A549 (cell line): ENCODE data around the gene SMG6. TPM values are rescaled to one million over a fixed set of nuclear protein-coding genes. Genes with fewer than 3 reads are reported as not detected.

ENCODE experiments used
- ATAC-seq, 2 experiments: fragments of 200-7000 bp in 1 of 2; fragments of >200 bp in 1 of 2; cut with Nextera tagmentation in 1 of 2; cut with Tn5 transposase in 1 of 2; 3 replicates each; pipeline versions ENCODE4 v1.8.0 to v1.9.1; 2018 to 2020; ENCODE audit warnings: mild to moderate bottlenecking in 1 of 2, moderate library complexity in 1 of 2
- CTCF ChIA-PET: fragments of 300-600 bp; sonication (Branson Sonifier 250); formaldehyde crosslinking; extraction: SDS; loops from one replicate; lab custom pipeline; 2021; ENCODE audit warnings: antibody characterized with exemption, inconsistent platforms; lab: Yijun Ruan, JAX
- POLR2A ChIA-PET: fragments of 350-600 bp; formaldehyde crosslinking; extraction: SDS; loops from one replicate; lab custom pipeline; 2021; ENCODE audit warnings: antibody characterized with exemption, inconsistent platforms; lab: Yijun Ruan, JAX
- DNase-seq, 2 experiments: peaks; one replicate each; pipeline versions ENCODE4 v3.0.0 to v3.0.0-alpha.2; 2011 to 2016; ENCODE audit warnings: low read depth in 1 of 2, low spot score in 1 of 2
- FAIRE-seq: peaks from 2 replicates; lab custom pipeline; 2011; peaks lifted over from hg19 to GRCh38; lab: Jason Lieb, UNC
- H3K27ac ChIP-seq, 2 experiments: fragments of >200 bp; sonication (Bioruptor Twin); formaldehyde crosslinking; 3 replicates each; pipeline ENCODE4 v1.5.1; 2016 to 2017
- H3K4me1 ChIP-seq: fragments of >200 bp; sonication (Bioruptor Twin); formaldehyde crosslinking; 3 replicates; pipeline ENCODE4 v1.6.1; 2016
- H3K4me2 ChIP-seq: fragments of >200 bp; sonication (Bioruptor Twin); formaldehyde crosslinking; 3 replicates; pipeline ENCODE4 v1.6.1; 2016
- H3K4me3 ChIP-seq: fragments of >200 bp; sonication (Bioruptor Twin); formaldehyde crosslinking; 3 replicates; pipeline ENCODE4 v1.5.1; 2016
- H3K9me3 ChIP-seq: fragments of >200 bp; sonication (Bioruptor Twin); formaldehyde crosslinking; 3 replicates; pipeline ENCODE4 v1.6.1; 2016
- BCL3 ChIP-seq: fragments of >200 bp; sonication (Bioruptor Twin); formaldehyde crosslinking; IDR thresholded peaks from 3 replicates; pipeline ENCODE4 v1.6.1; 2016
- CBX8 ChIP-seq: fragments of 200-600 bp; sonication (generic); IDR thresholded peaks from 2 replicates; pipeline ENCODE4 v1.6.1; 2016
- CEBPB ChIP-seq, 2 experiments: fragments of >200 bp in 1 of 2; sonication (Bioruptor Twin) in 1 of 2; formaldehyde crosslinking in 1 of 2; IDR thresholded peaks; 2 replicates each; pipeline ENCODE4 v1.6.1; 2012 to 2016
- E2F6 ChIP-seq: IDR thresholded peaks from 2 replicates; pipeline ENCODE4 v1.6.1; 2012; ENCODE audit warnings: low read depth, borderline replicate concordance
- ELK1 ChIP-seq: fragments of 150-350 bp; IDR thresholded peaks from 2 replicates; pipeline ENCODE4 v1.6.1; 2014; ENCODE audit warnings: low read depth, mild to moderate bottlenecking, low read length
- FOSB ChIP-seq: fragments of 250-450 bp; sonication (Bioruptor Pico); IDR thresholded peaks from 2 replicates; pipeline ENCODE4 v1.5.0; 2020; ENCODE audit warnings: mild to moderate bottlenecking, moderate library complexity
- GATA3 ChIP-seq: IDR thresholded peaks from 2 replicates; pipeline ENCODE4 v1.6.1; 2012; ENCODE audit warnings: borderline replicate concordance
- HES2 ChIP-seq: fragments of >200 bp; sonication (Bioruptor Twin); formaldehyde crosslinking; IDR thresholded peaks from 2 replicates; pipeline ENCODE4 v1.6.1; 2016
- HMGXB4 ChIP-seq: fragments of 250-450 bp; sonication (Bioruptor Pico); IDR thresholded peaks from 2 replicates; pipeline ENCODE4 v1.5.0; 2021; ENCODE audit warnings: mild to moderate bottlenecking, moderate library complexity, borderline replicate concordance
- HOXB13 ChIP-seq: fragments of 250-450 bp; sonication (Bioruptor Pico); IDR thresholded peaks from 2 replicates; pipeline ENCODE4 v1.5.0; 2020; ENCODE audit warnings: low read depth, mild to moderate bottlenecking, moderate library complexity
- JUNB ChIP-seq: fragments of >200 bp; sonication (Bioruptor Twin); formaldehyde crosslinking; IDR thresholded peaks from 2 replicates; pipeline ENCODE4 v1.6.1; 2016
- MAFK ChIP-seq: fragments of 450-650 bp; IDR thresholded peaks from 2 replicates; pipeline ENCODE4 v1.6.1; 2014; ENCODE audit not compliant: partially characterized antibody
- MAZ ChIP-seq: fragments of 150-350 bp; IDR thresholded peaks from 2 replicates; pipeline ENCODE4 v1.6.1; 2014; ENCODE audit warnings: antibody characterized with exemption, low read depth, low read length, borderline replicate concordance
- MYC ChIP-seq: IDR thresholded peaks from 2 replicates; pipeline ENCODE4 v1.6.1; 2012; ENCODE audit warnings: mild to moderate bottlenecking, inconsistent platforms, low read length, improper control_type of control experiment, borderline replicate concordance
- PBX3 ChIP-seq: IDR thresholded peaks from 2 replicates; pipeline ENCODE4 v1.6.1; 2012
- POLR2A ChIP-seq: IDR thresholded peaks from 2 replicates; pipeline ENCODE4 v1.6.1; 2012; ENCODE audit warnings: mild to moderate bottlenecking, low read length
- RARB ChIP-seq: fragments of 250-450 bp; sonication (Bioruptor Pico); IDR thresholded peaks from 2 replicates; pipeline ENCODE4 v1.8.0; 2021; ENCODE audit warnings: mild to moderate bottlenecking, moderate library complexity
- RCOR1 ChIP-seq: fragments of 150-350 bp; IDR thresholded peaks from 2 replicates; pipeline ENCODE4 v1.6.1; 2014; ENCODE audit warnings: antibody characterized with exemption, low read length, low read depth
- RFX5 ChIP-seq: fragments of 450-650 bp; IDR thresholded peaks from 2 replicates; pipeline ENCODE4 v1.7.1; 2014; ENCODE audit warnings: antibody characterized with exemption, mild to moderate bottlenecking, moderate library complexity
- RNF2 ChIP-seq: fragments of 200-600 bp; sonication (generic); IDR thresholded peaks from 2 replicates; pipeline ENCODE4 v1.6.1; 2016; ENCODE audit warnings: low read depth, mild to moderate bottlenecking, antibody characterized with exemption, moderate library complexity, borderline replicate concordance
- SREBF2 ChIP-seq: fragments of 450-650 bp; IDR thresholded peaks from 2 replicates; pipeline ENCODE4 v1.6.1; 2014; ENCODE audit warnings: mild to moderate bottlenecking, moderate library complexity
- TFCP2L1 ChIP-seq: fragments of 250-450 bp; sonication (Bioruptor Pico); IDR thresholded peaks from 2 replicates; pipeline ENCODE4 v1.5.0; 2021; ENCODE audit warnings: mild to moderate bottlenecking
- TP53 ChIP-seq: fragments of 250-450 bp; sonication (Bioruptor Pico); IDR thresholded peaks from 2 replicates; pipeline ENCODE4 v1.5.0; 2021; ENCODE audit warnings: mild to moderate bottlenecking, moderate library complexity
- USF2 ChIP-seq: fragments of 450-650 bp; IDR thresholded peaks from 2 replicates; pipeline ENCODE4 v1.6.1; 2014; ENCODE audit warnings: antibody characterized with exemption
- ZC3H11A ChIP-seq: fragments of 450-650 bp; IDR thresholded peaks from 2 replicates; pipeline ENCODE4 v1.6.1; 2014; ENCODE audit warnings: antibody characterized with exemption, mild to moderate bottlenecking
- ZFP36 ChIP-seq: fragments of 450-650 bp; IDR thresholded peaks from 2 replicates; pipeline ENCODE4 v1.6.1; 2014; ENCODE audit warnings: borderline replicate concordance; ENCODE audit not compliant: partially characterized antibody
- WGBS: methylation state at CpG from one replicate; pipeline ENCODE4 v1.1.6; 2017; ENCODE audit errors: missing lambda C conversion rate; 5-methylcytosine and 5-hydroxymethylcytosine counted together
- polyA plus RNA-seq, 4 experiments: library from polyadenylated mRNA; depleted of rRNA in 3 of 4; stranded (reverse); fragments of >200 nt; fragmentation: RNase III in 1 of 4; extraction: RNeasy Plus Mini Kit Qiagen cat#74134 plus additional on column Dnase treatment in 1 of 4; gene quantifications; 2 replicates in 3 of 4; 3 replicates in 1 of 4; pipeline ENCODE4 v1.2.3, GENCODE V29; 2011 to 2017

Gene SMG6
- polyA plus RNA-seq, 2 of the 4 experiments (the other 2 are of a cell fraction): 4.7 to 17.0 TPM

GRCh38 chr17:2190014-2190413, 113.6 kb downstream of the SMG6 start:
- Histone ChIP-seq H3K9me3 (no peaks in the 10 kb centered on the region), H3K4me2 (peak overlapping the region; percentile 50), H3K4me3 (no peak overlapping the region), H3K4me1 (peaks cover 38% of the 10 kb centered on the region), H3K27ac (peak overlapping the region; percentile 14 to 80; a peak in 4 of 6 replicates)
- no peak for FAIRE-seq
- TF ChIP-seq GATA3 (no peak), MYC (no peak), FOSB (CRISPR knock-in tag) (no peak), RNF2 (no peak), POLR2A (no peak), MAZ (no peak), CBX8 (no peak), HOXB13 (CRISPR knock-in tag) (no peak)
- ChIA-PET CTCF (interaction anchor here (0.9 to 2.8 kb wide), 10 partner anchors 9 to 269 kb away, joined by 3 to 11 read pairs (median 3); no protein-coding TSS in a partner anchor), POLR2A (no interaction called here)
- 62% methylated on average over 4 of the region's 4 CpGs for whole genome bisulfite sequencing
- ATAC-seq: 0 out of 6 replicates have a peak, but pooled peaks of 1 of the 2 experiments have one; percentile 6
- DNase-seq: peak in 1 of 2 experiments; percentile 25

- Histone ChIP-seq H3K4me3 (no peak overlapping the region), H3K27ac (peak overlapping the region in 1 of 2 experiments; percentile 80; a peak in 2 of 6 replicates), H3K9me3 (no peaks in the 10 kb centered on the region), H3K4me2 (no peak overlapping the region), H3K4me1 (peaks cover 38% of the 10 kb centered on the region)
- no peak for DNase-seq
- ATAC-seq: no peak
- TF ChIP-seq ZC3H11A (no peak), BCL3 (no peak), TP53 (no peak), MAFK (no peak)
- WGBS: 91% methylated on average over 8 of the region's 8 CpGs
- FAIRE-seq: no peak
- CTCF ChIA-PET: interaction anchor here (0.7 to 2.8 kb wide), 7 partner anchors 10 to 131 kb away, joined by 3 to 11 read pairs (median 3); no protein-coding TSS in a partner anchor
- POLR2A ChIA-PET: interaction anchor here (0.6 kb wide), 1 partner anchor 561 kb away, joined by 3 read pairs; no protein-coding TSS in a partner anchor
Measured at GRCh38 chr17:2188971-2189630, 114.5 kb downstream of the SMG6 start.

- no peak overlapping the region for H3K4me2 ChIP-seq
- peaks cover 28% of the 10 kb centered on the region for H3K4me1 ChIP-seq
- no peak overlapping the region for H3K27ac ChIP-seq
- ChIA-PET POLR2A (no interaction called here), CTCF (interaction anchor here (0.6 to 2.8 kb wide), 7 partner anchors 15 to 129 kb away, joined by 3 to 11 read pairs (median 3); no protein-coding TSS in a partner anchor)
- WGBS: 92% methylated on average over 5 of the region's 5 CpGs
- DNase-seq: no peak
- no peaks in the 10 kb centered on the region for H3K9me3 ChIP-seq
- TF ChIP-seq HOXB13 (CRISPR knock-in tag) (no peak), ELK1 (no peak), FOSB (CRISPR knock-in tag) (no peak), E2F6 (no peak), CEBPB (IDR thresholded peaks at IDR 0.05) (no peak), HES2 (no peak), RFX5 (no peak), TFCP2L1 (no peak), RNF2 (no peak), RARB (CRISPR knock-in tag) (no peak), PBX3 (no peak), POLR2A (no peak), ZFP36 (no peak), SREBF2 (no peak), HMGXB4 (CRISPR knock-in tag) (no peak), RCOR1 (no peak), USF2 (no peak), JUNB (no peak)
- ATAC-seq: no peak
- H3K4me3 ChIP-seq: no peak overlapping the region
- no peak for FAIRE-seq
Measured at GRCh38 chr17:2187758-2188157, 115.8 kb downstream of the SMG6 start.
